GM18505 (cell line): Measurements from ENCODE around the gene SLC48A1.
"Not testable (repeated sequence)": the region's sequence is repeated elsewhere in the genome, so short reads cannot be mapped to it uniquely, and the experiment has no call there.

Experiments used
- ATAC-seq: cut with Tn5 transposase; IDR thresholded peaks from one replicate; pipeline ENCODE4 v1.9.1; 2021; ENCODE audit not compliant: unreplicated experiment
- POLR2A ChIP-seq: IDR thresholded peaks from 4 replicates; pipeline ENCODE4 v1.6.1; 2011; ENCODE audit warnings: borderline replicate concordance; ENCODE audit not compliant: insufficient read depth, insufficient read length; ENCODE audit errors: extremely low read depth

SLC48A1 gene

GRCh38 chr12:47804171-47804570, 31.1 kb downstream of the SLC48A1 start:
- TF ChIP-seq POLR2A = no peak
- ATAC-seq = no peak

DNA sequence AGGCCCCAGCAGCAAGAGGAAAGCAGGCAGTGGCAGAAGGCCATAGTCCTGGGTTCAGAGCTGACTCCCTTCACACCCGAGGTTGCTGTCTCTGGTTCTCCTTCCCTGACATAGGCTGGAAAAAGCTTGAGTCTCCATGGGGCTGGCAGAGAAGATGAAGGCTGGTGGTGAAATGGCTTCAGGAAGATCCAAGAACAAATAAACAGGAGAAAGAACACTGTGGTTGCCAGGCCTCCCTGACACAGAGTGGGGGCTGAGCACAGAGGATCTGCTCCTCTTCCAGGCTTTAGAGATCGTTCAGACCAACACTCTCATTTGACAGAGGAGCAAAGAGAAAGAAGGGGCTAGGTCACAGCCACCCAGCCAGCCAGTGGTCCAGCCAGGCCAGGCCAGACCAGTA, 32.4 kb downstream of the SLC48A1 start:
- no peak for ATAC-seq

GRCh38 chr12:47807338-47807737, 34.3 kb downstream of the SLC48A1 start:
- TF ChIP-seq POLR2A = no peak

More for the DNA sequence above, 32.4 kb downstream of the SLC48A1 start:
- TF ChIP-seq POLR2A = no peak

GRCh38 chr12:47808050-47808449, 35.0 kb downstream of the SLC48A1 start:
- ATAC-seq = no peak
- no peak for TF ChIP-seq POLR2A

More at GRCh38 chr12:47807338-47807737, 34.3 kb downstream of the SLC48A1 start:
- no peak for ATAC-seq

DNA sequence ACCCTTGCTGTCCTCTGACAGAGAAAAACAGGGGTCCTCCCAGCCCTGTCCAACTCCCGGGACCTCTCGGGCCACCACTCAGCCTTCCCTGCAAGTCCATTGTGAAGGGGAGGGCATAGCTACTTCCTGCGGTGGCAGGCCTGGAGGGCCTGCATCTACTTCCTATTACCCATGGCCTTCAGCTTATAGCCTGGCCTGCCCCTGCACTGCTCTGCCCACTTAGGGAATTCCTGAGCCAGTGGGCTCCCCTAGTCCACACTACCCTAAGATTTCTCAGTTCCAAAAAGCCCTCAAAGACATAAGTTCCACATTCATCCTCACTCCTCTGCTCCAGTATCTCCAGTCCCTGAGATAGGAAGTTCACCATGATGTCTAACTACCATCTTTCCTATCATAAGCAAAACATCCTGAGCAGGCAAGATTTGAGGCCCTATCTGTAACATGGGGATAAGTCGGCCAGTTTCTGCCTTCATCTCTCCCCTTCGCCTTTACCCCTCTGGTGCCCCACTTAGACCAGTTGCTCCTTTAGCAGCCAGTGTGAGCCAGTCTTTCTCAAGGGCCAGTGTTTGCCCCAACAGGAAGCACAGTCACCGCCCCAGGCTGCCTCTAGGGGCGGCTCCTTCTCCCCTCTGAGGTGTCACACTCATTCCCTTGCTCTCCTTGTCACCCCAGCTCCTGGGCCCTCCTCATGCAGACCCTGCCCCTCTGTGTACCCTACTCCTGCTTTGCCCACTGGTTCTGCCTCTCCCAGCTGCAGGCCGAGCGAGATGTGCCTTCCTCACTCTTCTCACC, 35.7 kb downstream of the SLC48A1 start:
- TF ChIP-seq POLR2A = no peak
- no peak for ATAC-seq

- not testable (repeated sequence) for ATAC-seq
Observed at GRCh38 chr12:47809518-47809917, 36.5 kb downstream of the SLC48A1 start.

- no peak for ATAC-seq
Observed at GRCh38 chr12:47811072-47811396, 38.0 kb downstream of the SLC48A1 start.

DNA sequence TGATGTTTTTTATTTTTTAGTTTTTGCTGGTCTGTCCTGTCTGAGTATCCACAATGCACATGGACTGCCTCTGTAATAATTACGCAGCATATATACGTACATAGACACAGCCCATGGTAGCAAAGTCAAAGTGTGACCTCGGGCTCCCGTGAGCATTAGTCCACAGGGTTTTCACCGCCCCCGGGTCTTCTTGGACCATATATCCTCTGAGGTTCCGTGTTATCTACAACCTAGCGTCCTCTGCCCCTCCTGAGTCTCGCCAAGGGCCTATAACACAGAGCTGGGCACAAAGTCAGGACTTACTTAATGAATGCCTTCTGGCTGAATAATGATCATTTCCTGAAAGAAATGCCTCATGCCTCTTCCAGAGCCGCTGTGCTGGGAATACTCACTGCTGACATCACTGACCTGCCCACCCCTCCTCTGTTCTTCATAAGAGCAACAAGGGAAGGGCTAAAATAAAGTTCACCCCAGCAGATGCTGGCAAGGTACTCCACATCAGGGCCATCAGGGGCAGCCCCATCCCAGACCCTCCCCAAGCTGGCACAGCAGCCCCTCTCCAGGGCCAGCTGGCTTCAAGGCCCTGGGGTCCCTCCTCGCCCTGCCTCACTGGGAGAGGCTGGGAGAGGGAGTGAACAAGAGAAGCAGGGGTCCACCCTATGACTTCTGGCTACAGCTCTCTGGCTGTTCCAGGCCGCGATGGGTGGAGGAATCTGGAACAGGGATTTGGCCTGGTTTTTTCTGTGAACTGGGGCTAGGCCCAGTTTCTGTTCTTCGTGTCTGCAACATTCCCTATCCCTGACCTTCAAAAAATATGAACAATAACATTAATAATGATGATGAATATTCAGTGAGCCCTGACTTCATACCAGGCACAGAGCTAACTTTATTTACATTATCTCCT, 38.8 kb downstream of the SLC48A1 start:
- no peak for ATAC-seq
- no peak for TF ChIP-seq POLR2A

More at GRCh38 chr12:47811072-47811396, 38.0 kb downstream of the SLC48A1 start:
- TF ChIP-seq POLR2A = no peak

DNA sequence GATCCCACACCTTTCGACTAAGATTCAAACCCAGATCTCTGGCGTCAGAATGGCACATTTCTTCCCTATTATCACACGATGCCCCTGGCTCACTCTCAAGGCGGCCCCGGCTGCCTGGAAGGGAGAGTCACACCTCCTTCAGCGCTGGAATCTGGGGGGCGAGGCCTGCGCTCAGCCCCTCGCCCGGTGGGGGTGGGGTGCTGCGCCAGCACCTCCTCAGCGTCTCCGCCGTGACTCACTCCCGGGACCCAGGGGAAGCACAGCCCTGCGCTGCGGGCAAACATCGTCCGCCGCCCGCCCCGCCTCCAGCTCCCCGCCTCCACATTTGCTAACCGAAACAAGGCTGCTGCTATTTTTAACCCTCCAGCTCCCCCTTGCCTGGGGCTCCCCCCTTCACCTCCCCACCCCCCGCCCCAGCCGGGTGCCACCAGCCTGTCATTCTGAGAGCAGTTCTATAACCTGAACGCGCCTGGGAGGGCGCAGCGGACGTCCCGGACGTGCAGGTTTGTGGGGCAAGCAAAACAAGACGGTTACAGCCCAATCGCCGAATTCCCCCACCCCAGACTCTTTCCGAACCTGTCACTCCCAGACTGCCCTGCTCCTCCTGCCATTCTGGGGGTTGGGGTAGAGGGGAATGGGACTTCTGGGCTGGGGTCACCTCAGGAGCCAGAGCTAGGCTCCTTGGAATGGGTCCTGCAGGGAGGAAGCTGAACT, 39.9 kb downstream of the SLC48A1 start:
- peak; percentile 68 for ATAC-seq
- TF ChIP-seq POLR2A = peak; percentile 53

GRCh38 chr12:47813511-47814196, 40.6 kb downstream of the SLC48A1 start:
- ATAC-seq = peak; percentile 5
- TF ChIP-seq POLR2A = peak; percentile 36

DNA sequence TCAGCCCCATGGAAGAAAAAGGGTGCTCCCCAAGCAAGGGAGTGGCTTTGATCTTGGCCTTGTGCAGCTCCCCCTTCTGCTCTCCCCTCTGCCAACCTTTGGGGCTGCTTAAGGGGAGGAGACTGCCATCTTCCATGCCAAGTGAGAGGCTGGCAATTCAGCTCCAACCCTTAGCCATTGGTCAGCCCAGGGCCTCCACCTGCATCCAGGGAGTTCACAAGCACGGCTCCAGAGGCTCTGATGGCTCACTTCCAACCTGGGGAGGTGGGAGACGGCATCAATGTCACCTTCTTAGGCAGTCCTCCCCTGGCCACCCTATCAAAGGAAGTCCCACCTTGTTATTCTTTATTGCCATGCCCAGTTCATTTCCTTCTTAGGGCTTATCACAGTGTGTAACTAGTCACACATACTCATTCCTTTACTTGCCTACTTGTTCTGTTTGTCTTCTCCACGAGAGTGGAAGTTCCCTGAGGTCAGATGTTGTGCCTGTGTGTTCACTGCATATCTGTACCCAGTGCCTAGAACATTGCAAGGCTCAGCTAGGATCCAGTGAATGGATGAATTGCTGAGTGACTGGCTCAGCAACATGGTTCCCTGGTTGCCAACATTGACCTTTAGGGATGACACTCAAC, 41.6 kb downstream of the SLC48A1 start:
- no peak for ATAC-seq
- no peak for TF ChIP-seq POLR2A

GRCh38 chr12:47815447-47815846, 42.4 kb downstream of the SLC48A1 start:
- not testable (repeated sequence) for ATAC-seq
